ENCODE results near the gene ELOVL6. TPM values are rescaled to one million over a fixed set of nuclear protein-coding genes. Genes with fewer than 3 reads are reported as not detected.

ELOVL6 gene
- total RNA-seq, 1 experiment from 2014 or later, result 38.7 TPM

- no peaks in the 10 kb centered on the region for H3K9me3 ChIP-seq (ENCODE audit: control insufficient read depth in 1 of 2, insufficient read depth in 1 of 2, low read depth in 1 of 2, low read length in 2 of 2)
- H3K36me3 ChIP-seq (ENCODE audit: control insufficient read depth in 1 of 2, insufficient read depth in 2 of 2, low read length in 2 of 2), result no peaks in the 10 kb centered on the region
- intact Hi-C loops (cut with micrococcal nuclease), result no loop called here
- H3K27me3 ChIP-seq (ENCODE audit: insufficient read depth, low read length), result no peaks in the 10 kb centered on the region
- H3K27ac ChIP-seq (ENCODE audit: low read depth, low read length), result no peak overlapping the region
- CTCF ChIA-PET, result no interaction called here
- ATAC-seq (no peak), DNase-seq (ENCODE audit: low read depth, low spot score) (no peak)
- no TSS peak for BruUV-seq (replicated peaks)
- no peak for TF ChIP-seq REST (IDR thresholded peaks at IDR 0.05; ENCODE audit: low read depth)
- TF ChIP-seq TCF7L2 (IDR thresholded peaks at IDR 0.05; ENCODE audit: borderline replicate concordance, extremely low read depth, insufficient read depth, insufficient read length), result no peak
- no peak for TF ChIP-seq FOSL1 (IDR thresholded peaks at IDR 0.05; ENCODE audit: low read depth)
- no peak for TF ChIP-seq CTCF (IDR thresholded peaks at IDR 0.05 in 2 of 3, conservative IDR thresholded peaks at IDR 0.05 in 1 of 3; ENCODE audit: borderline replicate concordance in 1 of 3, insufficient read depth in 1 of 3, low read depth in 2 of 3, low read length in 2 of 3)
- TF ChIP-seq EZH2phosphoT487 (IDR thresholded peaks at IDR 0.05; ENCODE audit: borderline replicate concordance), result no peak
- no peak for TF ChIP-seq CEBPB (IDR thresholded peaks at IDR 0.05; ENCODE audit: low read depth)
- no peak for TF ChIP-seq JUND (IDR thresholded peaks at IDR 0.05)
- TF ChIP-seq ZBTB33 (IDR thresholded peaks at IDR 0.05; ENCODE audit: extremely low read depth, insufficient replicate concordance, low read length), result no peak
- TF ChIP-seq ZNF274 (IDR thresholded peaks at IDR 0.05; ENCODE audit: low read depth, low read length), result no peak
- TF ChIP-seq POLR2AphosphoS5 (IDR thresholded peaks at IDR 0.05; ENCODE audit: low read depth, low read length), result no peak
- no peak for TF ChIP-seq SRF (IDR thresholded peaks at IDR 0.05; ENCODE audit: low read depth)
- TF ChIP-seq ELF1 (IDR thresholded peaks at IDR 0.05; ENCODE audit: borderline replicate concordance, low read depth), result no peak
- no peak for TF ChIP-seq ZFX (IDR thresholded peaks at IDR 0.05)
- TF ChIP-seq SP1 (IDR thresholded peaks at IDR 0.05; ENCODE audit: low read depth), result no peak
- no peak for TF ChIP-seq EGR1 (IDR thresholded peaks at IDR 0.05; ENCODE audit: low read depth)
- TF ChIP-seq CBX3 (IDR thresholded peaks at IDR 0.05; ENCODE audit: low read depth), result no peak
- TF ChIP-seq MAX (IDR thresholded peaks at IDR 0.05), result no peak
- TF ChIP-seq SIN3A (IDR thresholded peaks at IDR 0.05; ENCODE audit: low read depth), result no peak
- no peaks in the 10 kb centered on the region for H4K20me1 ChIP-seq (ENCODE audit: insufficient read depth)
- RAD21 ChIA-PET (ENCODE audit: low non-redundant PET in 1 of 2, low total read pairs in 2 of 2, uncharacterized antibody in 2 of 2, unreplicated experiment in 2 of 2), result no interaction called here
- no peak overlapping the region for H3K4me2 ChIP-seq (ENCODE audit: low read length)
- H3K4me1 ChIP-seq (ENCODE audit: control insufficient read depth in 1 of 2, insufficient read depth in 2 of 2, low read length in 2 of 2), result no peaks in the 10 kb centered on the region
- H3K9ac ChIP-seq (ENCODE audit: low read length), result no peak overlapping the region
- no peaks in the 10 kb centered on the region for H3K9me2 ChIP-seq (ENCODE audit: insufficient read depth)
- H3K4me3 ChIP-seq (replicated peaks in 1 of 2; ENCODE audit: low read depth in 1 of 2, low read length in 2 of 2), result no peak overlapping the region
- POLR2A ChIA-PET, result no interaction called here
- peaks cover 8% of the 10 kb centered on the region; the same call in 1 of the 2 replicates for H3K79me2 ChIP-seq (ENCODE audit: insufficient read depth, low read length)
- no peak overlapping the region for H2AFZ ChIP-seq (ENCODE audit: low read depth, low read length, poor library complexity, severe bottlenecking)
Observed at GRCh38 chr4:110149089-110149488, 49.3 kb downstream of the ELOVL6 start.
